ENCODE data around the gene RNGTT.
"Not testable (repeated sequence)": the region's sequence is repeated elsewhere in the genome, so short reads cannot be mapped to it uniquely, and the experiment has no call there.

RNGTT gene

DNA sequence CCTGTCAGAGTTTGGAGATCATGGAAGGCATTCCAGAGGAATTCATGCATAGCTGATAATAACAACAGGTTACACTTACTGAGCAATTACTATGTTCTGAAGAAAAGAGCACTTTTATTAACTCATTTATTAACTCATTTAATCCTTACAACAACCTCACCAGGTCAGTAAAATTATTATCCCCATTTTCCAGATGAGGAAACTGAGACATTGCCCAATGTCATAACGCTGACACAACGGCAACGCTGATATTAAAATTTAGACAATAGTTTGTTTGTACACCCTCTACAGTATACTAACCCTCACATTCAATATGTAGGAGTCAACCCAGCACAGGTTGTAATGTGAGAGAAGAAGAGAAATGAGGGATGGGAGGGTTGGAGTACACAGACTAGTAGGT lies 105.0 kb downstream of the RNGTT start:
- no peak for DNase-seq

DNA sequence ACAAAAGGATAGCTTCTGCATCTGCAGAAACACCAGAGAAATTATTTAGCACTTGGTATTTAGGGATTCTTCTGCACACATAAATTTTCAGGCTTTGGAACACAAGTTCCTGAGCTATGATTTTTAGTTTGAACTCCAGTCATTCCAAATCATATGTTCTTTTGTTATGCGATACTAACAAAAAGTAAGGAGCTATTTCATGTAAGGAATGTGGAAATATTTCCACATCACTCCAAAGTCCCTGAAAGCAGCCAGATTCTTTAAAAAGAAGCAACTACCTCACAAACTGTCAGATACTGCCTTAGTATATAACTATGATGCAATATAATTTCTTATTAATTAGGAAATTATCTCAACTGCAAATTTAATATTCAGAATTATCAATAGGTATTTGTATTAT lies 106.9 kb downstream of the RNGTT start:
- DNase-seq = no peak

DNA sequence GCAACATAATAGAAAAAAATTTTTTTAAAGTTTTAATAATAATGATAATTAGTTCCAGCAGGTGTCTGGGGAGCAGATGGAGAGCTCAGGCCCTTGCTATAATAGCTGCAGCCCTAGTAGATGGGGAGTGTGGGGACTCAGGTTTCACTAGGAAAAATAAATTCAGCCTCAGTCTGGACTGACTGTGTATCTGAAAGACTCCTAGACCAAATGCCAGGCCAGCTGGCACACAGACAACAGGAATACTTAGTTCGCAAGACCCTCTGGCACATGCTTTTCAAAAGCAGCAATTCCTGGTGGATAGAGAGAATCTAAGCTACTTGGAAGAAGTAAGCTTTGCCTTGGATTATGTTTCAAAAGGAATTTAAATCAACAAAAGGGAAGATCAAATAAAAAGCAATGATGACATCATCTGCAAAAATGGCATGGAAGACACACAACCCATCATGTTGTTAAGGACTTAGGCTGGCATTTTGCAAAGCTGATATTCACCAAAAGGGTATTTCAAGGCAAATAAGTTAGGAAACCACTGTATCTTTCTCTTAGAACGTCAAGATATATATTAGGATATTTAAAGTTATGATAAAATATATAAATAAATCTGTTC lies 107.8 kb downstream of the RNGTT start:
- no peak for DNase-seq

DNA sequence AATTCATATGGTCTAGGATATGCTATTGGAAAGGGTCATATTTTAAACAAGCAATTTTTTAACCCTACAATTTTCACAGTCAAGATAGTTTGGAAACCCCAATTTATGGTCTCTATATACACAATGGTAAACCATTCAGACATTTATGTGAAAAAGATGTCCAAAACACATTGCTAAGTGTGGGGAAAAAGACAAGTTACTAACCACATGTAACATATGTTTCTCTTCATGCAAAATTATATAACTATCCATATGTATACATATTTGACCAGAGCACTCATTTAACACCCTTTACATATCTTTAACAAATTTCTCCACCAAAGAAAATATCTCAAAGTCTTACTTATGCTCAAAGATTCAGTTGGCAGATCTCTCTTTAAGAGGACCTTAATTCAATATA lies 110.6 kb downstream of the RNGTT start:
- DNase-seq = no peak

DNA sequence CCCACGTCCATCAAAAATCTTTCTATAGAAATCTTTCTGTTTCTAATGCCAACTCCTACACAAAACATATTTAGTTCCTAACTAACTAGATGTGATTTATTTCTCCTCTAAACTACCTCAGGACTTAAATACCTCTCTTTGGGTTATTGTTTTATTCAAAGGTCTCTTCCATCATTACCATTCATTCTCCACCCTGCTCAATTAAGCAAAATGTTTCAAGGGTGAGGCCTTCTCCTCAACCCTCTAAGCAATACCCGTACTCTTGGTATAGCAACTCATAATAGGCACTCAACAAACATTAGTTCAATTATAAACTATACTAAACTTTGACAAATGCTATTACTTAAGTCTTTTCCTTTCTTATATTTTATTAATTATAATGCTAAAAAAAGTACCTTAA lies 111.4 kb downstream of the RNGTT start:
- DNase-seq = no peak

DNA sequence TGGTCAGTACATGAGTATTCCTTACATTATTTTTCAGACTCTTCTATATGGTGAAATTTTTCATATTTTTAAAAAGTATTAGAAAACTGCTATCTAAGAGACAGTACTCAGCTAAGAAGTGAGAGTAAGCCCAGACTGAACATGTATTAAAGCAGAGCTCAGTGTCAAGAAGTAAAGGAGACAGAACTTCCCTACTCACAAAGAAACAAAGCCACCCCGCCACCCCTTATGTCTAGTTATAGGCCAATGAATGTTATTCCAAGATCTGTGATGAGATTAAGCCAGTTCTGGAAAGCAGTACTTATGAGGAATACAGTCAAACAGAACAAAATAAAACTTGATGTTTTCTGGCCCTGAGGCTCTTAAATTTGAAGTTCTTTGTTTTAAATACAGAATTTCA lies 114.5 kb downstream of the RNGTT start:
- no peak for DNase-seq

DNA sequence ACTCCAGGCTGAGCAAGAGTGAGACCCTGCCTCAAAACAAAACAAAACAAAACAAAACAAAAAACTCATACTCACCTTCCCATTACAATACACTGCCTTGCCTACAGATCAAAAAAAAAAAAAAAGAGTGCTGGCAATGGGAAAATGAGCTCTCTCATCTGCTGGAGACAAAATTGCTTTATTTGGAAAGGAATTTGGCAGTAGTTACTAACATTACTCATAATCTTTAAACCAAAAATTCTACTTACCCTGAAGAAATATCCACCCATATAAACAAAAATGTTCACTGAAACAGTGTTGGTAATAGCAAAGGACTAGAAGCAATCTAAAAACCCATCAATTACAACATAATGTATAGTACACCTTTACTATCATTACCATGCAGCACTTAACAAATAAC lies 120.4 kb downstream of the RNGTT start:
- DNase-seq = no peak

DNA sequence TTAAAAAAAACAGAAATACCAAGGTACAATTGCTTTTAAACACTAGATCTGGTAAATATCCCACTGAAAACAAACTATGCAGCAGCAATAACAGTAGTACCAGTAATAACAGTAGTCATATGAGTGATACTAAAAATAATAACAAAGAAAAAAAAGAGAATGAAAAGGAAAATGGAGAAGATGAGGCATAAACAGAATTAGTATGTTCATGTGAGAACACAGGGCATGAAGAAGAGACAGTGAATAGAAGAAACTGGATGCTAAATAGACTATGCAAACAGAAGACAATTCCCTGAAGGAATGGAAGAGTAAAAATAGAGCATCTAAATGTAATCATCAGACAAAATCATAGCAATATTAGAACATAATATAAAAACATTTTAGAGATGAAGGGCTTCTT lies 121.1 kb downstream of the RNGTT start:
- DNase-seq = no peak

DNA sequence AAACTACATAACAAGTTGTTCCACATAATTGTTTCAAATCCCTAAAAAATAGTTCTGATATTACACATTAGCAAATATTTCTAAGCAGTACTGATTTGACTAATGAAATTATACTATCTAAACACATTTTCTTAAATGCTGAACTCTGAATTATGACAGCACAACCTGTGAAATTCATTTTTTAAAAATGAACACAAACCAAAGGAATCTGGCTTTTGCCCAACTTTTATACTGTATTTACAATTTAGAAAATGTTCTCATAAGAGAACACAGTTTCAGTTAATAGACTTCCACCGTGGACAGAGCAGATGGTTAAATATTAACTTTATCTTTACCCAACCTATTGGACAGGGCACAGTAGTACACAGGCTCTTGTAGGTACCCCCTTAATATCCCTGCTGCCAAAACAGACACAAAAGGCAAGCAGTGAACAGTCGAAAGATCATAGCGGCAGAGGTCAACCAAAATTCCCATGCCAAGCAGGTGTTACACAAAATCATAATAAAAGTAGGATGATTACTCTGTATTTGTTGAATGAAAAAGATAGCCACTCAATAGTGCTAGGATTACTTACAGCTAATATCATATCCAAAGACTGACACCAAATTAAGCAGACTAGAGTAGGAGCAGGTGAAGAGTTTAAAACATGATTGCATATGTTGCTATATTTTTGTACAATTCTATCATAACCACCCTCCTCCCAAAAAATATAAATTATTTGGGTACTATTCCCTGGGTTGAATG lies 122.5 kb downstream of the RNGTT start:
- no peak for DNase-seq

DNA sequence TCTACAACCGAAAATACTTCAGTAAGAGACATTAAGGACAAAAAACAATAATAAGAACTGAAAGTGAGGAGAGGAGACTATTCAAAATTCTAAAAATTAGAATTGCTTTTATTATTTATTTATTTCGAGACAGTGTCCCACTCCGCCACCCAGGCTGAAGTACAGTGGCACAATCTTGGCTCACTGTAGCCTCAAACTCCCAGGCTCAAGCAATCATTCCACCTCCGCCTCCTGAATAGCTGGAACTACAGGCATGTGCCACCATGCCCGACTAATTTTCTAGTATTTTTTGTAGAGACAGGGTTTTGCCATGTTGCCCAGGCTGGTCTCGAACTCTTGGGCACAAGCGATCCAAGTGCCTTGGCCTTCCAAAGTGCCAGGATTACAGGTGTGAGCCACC lies 123.1 kb downstream of the RNGTT start:
- DNase-seq = no peak

DNA sequence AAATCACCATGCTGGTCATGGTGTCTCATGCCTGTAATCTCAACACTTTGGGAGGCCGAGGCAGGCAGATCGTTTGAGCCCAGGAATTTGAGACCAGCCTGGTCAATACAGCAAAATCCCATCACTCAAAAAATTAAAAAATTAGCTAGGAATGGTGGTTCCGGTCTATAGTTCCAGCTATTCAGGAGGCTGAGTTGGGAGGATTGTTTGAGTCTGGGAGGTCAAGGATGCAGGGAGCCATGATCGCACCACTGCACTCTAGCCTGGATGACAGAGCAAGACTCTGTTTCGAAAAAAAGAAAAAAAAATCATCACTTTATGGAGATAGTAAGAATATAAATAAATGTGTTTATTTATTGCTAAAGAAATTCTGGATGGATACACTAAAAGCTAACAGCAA lies 124.1 kb downstream of the RNGTT start:
- DNase-seq = no peak

DNA sequence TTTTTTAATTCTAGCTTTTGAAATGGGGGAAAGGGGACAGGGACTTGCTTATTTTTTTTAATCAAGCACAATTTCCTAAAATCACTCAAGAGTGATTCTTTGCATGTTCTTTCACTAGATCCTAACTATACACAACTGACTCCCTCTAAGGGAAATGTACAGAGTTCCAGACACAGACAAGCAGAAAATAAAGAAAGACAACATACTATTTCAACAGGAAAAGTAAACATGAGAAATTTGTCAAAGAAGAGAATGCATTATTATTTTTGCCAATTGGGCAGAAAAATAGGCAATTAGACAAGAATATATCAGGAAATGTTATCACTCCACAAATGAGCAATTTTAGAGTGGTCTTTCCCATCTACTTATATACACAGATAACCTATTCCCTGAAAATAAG lies 128.2 kb downstream of the RNGTT start:
- no peak for DNase-seq

DNA sequence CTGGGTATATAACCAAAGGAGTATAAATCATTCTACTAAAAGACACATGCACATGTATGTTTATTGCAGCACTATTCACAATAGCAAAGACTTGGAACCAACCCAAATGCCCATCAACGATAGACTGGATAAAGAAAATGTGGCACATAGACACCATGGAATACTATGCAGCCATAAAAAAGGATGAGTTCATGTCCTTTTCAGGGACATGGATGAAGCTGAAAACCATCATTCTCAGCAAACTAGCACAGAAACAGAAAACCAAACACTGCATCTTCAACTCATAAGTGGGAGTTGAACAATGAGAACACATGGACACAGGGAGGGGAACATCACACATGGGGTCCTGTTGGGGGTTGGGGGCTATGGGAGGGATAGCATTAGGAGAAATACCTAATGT lies 130.3 kb downstream of the RNGTT start:
- not testable (repeated sequence) for DNase-seq

DNA sequence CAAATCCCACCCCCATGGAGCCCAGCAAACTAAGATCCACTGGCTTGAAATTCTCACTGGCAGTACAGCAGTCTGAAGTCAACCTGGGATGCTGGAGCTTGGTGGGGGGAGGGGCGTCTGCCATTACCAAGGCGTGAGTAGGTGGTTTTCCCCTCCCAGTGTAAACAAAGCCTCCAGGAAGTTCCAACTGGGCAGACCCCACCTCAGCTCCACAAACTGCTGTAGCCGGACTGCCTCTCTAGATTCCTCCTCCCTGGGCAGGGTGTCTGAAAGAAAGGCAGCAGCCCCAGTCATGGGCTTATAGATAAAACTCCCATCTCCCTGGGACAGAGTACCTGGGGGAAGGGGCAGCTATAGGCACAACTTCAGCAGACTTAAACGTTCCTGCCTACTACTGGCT lies 135.8 kb downstream of the RNGTT start:
- not testable (repeated sequence) for DNase-seq

DNA sequence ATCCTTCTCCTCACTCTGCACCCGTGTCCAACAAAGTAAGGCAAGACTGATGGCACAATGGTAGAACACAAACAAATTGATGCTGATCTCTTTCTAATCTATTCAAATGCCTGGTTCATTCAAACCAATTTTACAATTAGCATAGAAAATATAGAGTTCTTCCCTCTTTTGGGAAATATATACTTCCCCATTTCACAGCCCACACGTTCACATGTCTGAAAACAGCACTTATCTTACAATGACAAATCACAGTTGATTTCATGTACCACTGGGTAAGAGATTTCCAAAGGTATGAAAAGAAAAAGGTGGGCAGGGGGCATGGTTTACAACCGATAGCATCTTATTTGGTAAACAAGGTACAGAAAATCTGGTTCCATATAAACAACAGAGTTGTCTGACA lies 137.6 kb downstream of the RNGTT start:
- DNase-seq = no peak

DNA sequence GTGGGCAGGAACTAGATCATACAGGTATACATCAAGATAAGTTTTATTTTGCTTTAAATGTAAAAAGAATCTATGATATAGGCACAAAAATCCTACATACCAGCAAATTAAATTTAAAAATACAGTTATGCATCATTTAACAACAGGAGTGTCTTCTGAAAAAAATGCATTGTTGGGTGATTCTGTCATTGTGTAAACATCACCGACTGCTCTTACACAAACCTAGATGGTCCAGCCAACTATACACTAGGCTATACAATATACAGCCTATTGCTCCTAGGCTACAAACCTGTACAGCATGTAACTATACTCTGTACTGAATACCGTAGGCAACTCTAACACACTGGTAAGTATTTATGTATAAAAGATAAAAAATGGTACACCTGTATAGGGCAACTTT lies 139.4 kb downstream of the RNGTT start:
- DNase-seq = no peak

DNA sequence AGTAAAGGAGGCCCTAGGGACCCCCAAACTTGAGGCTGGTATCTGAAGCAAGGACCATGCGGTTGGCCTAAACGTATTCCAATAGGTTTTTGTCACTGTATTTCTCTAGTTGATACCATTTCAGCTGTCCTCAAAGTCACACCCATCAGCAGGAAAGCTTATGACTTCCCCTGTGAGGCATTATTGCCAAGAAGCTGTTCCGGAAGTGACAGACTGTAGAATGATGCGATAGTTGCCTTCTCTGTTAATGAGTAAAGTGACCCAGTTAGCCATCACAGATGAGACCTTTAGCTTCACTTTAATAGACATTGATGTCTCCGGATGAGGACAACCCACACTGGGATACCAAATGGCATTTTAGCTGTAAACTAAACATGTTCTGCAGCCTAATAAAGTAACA lies 147.9 kb downstream of the RNGTT start:
- no peak for DNase-seq

DNA sequence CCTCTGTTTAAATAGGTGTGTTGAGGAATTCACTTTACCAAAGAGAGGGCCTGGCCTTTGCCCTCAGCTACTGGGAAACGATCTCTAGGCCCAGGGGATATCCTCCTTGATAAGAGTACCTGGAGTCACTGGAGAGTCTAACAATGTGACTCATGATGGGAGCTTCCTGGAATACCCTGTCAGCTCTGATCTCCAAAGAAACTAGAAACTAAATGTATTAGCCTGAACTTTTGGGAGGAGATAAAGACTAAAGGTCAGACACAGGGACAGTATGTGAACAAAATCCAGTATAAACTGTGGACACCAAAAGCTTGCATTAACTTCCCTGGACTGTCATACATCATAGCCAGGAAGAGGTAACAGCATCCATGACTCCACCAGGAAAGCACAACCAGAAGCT lies 148.5 kb downstream of the RNGTT start:
- no peak for DNase-seq

DNA sequence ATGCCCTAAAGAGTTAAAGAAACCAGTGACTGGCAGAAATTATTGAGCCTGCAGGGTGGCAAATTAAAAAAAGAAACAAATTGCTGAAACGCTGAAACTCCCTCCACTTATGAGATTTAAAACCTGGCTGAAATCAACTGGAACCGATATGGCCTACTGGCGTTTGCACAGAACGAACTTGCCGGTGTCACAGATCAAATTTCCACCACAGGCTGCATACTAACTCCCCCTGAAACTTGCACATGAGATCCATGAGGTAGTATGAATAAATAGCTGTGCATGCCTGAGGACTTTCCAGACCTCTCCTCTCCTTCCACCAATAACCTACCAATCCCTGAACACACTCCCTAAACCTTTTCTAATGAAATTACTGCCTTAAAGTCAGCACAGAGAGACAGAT lies 150.4 kb downstream of the RNGTT start:
- DNase-seq = no peak

DNA sequence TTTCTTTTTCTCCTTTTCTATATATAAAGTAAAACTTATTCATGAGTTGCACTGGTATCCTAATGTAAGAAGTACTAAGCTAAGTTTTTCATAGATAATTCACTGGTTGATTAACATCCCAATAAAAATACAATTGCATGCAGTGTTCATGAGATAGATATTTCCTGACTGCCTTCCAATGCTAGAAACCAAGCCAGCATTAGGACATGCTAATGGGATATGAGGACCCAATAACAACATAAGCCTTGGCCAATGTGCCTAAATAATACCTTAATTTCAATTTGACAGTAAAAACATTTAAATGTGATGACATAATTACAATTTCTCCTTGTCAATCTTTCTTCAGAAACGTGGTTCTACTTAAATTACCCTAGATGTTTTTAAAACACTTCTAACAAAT lies 152.7 kb downstream of the RNGTT start:
- no peak for DNase-seq

DNA sequence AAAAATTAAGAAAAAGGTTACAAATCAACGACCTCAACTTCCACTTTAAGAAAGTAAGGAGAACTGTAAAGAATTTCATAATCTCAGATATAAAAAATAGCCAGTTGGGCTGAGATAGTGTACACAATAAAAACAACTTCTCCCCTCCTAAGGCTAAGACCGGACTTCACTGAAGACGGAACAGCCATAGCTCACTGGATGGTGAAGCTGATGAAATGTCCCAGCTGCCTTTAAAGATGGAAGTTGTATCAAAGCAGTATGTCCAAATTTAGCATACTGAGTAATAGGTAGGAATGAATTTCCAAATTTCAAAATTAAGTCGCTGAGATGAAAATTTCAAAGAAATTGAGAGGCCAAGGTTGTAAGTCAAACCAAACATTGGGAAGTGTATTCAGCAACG lies 153.3 kb downstream of the RNGTT start:
- no peak for DNase-seq

DNA sequence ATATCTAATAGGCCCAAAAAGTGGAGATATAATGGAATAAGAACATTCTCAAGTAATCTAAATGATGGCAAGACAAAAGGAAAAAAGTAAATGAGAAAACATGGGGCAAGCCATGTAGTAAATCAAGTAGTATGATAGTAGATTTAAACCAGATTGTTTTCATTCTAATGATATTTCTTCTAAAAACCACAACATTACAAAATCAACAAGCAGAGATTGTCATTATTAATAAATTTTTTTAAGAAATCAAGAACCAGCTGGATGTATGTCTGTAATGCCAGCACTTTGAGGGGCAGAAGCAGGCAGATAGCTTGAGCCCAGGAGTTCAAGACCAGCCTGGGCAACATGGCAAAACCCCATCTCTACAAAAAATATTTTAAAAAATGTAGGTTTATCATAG lies 155.0 kb downstream of the RNGTT start:
- DNase-seq = no peak

DNA sequence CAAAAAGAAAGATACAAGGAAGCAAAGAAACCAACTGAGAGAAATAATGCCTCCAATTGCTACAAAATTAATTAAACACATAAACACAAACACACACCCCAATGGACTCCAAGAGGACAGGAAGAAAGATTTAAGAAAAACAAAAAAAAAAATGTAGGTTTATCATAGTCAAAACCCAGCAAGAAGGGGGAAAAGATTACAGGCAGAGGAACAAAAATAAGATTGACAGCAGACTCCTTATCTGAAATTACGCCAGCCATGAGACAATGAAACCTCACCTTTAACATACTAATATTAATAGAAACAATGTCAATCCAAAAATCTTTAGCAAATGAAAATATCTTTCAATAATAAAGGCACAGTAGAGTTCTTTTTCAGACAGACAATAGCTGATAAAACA lies 155.8 kb downstream of the RNGTT start:
- no peak for DNase-seq

DNA sequence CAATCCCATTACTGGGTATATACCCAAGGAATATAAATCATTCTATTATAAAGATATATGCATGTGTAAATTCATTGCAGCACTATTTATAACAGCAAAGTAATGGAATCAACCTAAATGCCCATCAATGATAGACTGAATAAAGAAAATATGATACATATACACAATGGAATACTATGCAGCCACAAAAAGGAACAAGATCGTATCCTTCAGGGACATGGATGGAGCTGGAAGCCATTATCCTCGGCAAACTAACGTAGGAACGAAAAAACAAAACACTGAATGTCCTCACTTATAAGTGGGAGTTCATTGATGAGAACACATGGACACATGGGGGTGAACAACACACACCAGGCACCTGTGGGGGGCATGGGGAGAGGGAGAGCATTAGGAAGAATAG lies 156.7 kb downstream of the RNGTT start:
- DNase-seq = no peak

DNA sequence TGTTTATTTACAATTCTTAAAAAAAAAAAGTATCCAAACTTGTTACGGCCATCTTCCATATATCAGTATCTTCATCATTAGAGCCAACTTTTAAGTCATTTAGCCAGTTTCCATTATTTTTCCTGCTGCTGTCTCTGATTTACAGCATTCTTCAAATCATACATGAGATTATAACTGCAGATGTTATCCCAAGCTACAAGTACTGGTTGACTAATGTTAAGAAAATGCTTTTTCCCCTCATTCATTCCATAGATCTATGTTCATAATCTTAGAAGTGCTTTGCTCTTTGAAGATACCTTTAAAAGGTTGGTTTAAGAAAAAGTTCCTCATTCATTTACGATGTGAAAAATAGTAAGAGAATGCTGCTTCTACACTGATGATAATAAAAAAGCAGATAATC lies 158.7 kb downstream of the RNGTT start:
- DNase-seq = no peak
